Ramos (cell line): ENCODE measurements around the gene IGSF23.
"Not testable (repeated sequence)": the region's sequence is repeated elsewhere in the genome, so short reads cannot be mapped to it uniquely, and the experiment has no call there.

Experiments used
- in situ Hi-C: fragments of 300-500 bp; cut with MboI; formaldehyde crosslinking; loops from one replicate; pipeline ENCODE4 v1.14.3; 2022; ENCODE audit warnings: low sequenced_read_pairs; ENCODE audit not compliant: unreplicated experiment

IGSF23 gene

DNA sequence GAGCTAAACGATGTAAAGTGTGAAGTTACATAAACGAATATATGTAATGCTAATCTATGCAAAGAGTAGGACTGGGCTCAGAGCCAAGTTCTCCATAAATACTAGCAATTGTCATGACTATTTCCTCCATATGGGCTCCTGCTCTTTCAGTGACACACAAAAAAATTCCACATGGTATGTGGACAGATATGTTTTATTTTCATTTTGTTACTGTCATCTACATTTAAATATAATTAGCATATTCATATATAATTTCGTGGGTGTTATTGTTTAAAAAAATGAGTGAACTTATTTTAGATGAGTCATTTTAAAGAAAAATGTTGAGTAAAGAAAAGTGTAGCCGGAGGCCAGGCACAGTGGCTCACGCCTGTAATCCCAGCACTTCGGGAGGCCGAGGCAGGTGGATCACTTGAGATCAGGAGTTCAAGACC lies 5.0 kb upstream of the IGSF23 start:
- in situ Hi-C loops = no loop called here

DNA sequence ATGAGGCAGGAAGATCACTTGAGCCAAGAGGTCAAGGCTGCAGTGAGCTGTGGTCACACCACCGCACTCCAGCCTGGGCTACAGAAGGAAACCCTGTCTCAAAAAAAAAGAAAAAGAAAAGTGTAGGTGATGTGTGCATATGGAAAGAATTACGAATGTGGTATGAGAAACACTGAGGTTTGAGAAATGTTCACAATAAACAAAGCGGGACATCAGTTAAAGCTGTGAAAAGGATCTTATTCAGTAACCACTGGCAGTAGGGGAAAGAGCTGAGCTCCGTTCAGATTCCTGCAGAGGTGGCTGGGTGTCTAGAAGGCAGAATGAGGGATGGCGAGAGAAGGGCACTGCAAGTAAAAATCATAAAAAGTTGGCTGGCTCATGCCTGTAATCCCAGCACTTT lies 4.1 kb upstream of the IGSF23 start:
- in situ Hi-C loops = no loop called here

- in situ Hi-C loops = not testable (repeated sequence)
Observed at GRCh38 chr19:44610497-44610896, 2.9 kb upstream of the IGSF23 start.

DNA sequence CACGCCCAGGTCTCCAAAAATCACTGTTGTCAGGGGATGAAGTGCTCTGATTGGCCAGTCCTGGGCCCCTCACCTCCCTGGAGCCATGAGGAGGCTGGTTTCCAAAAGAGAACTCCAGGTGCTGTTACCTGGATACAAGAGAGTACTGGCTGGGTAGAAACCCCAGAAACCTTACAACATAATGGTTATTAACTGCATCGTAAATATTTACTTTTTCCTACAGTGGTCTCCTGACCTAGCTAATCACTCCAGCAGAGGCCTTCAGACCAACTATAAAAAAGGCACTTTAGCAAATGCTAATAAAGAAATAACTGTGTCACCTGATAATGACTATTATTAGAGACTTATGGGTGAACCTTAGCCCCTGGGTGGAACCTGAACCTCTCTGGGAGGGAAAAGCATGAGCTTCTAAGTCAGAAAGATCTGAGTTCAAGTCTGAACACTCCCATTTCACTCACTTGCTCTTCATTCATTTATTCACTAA lies 1.5 kb upstream of the IGSF23 start:
- in situ Hi-C loops = no loop called here

GRCh38 chr19:44614313-44614712 lies 950 bp downstream of the IGSF23 start:
- in situ Hi-C loops = no loop called here

DNA sequence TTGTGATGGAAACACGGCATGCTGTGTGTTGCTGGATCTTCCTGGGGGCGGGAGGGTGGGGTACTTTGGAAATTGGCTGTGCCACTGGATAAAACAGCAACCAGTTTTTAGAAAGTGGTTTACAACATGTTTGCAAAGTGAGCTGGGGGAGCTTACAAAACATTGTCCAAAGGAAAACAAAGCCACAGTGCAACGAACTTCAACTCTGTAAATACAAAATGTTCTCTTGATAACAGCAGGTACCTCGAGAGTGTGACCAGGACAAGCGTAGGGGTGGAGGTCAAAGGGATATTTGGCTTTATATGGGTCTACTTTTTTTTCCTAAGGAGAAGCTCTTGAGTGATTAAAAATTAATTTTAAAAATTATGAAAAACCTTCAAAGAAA lies 2.5 kb downstream of the IGSF23 start:
- in situ Hi-C loops = no loop called here

DNA sequence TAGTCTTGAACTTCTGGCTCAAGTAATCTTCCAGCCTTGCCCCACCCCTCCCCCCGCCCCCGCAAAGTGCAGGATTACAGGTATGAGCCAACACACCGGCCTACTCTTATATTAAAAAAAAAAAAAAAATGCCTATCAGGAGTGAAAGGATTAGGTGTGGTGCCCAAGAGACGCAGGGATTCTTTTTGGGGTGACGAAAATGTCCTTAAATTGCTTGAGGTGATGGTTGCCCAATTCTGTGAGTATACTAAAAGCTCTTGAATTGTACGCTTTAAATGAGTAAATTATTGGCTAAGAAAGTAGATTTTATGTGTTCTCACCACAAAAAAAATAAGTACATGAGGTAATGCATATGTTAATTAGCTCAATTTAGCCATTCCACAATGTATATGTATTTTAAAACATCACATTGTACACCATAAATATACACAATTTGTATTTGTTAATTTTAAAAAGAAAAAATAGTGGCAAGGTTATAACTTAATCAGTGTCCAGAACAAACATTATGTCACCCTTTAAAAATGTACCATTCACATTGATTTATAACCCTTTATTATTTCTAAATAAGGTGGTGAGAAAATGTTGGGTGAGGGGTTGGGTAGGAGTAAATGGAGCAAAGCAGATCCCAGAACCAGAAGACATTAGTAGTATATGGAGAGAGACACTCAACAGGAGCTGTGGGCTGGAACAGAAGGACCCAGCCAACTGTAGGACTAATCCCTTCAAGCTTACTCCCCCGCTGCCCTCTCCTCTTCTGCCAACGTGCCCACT lies 3.9 kb downstream of the IGSF23 start:
- in situ Hi-C loops = no loop called here

GRCh38 chr19:44618640-44619357 lies 5.4 kb downstream of the IGSF23 start:
- in situ Hi-C loops = no loop called here

DNA sequence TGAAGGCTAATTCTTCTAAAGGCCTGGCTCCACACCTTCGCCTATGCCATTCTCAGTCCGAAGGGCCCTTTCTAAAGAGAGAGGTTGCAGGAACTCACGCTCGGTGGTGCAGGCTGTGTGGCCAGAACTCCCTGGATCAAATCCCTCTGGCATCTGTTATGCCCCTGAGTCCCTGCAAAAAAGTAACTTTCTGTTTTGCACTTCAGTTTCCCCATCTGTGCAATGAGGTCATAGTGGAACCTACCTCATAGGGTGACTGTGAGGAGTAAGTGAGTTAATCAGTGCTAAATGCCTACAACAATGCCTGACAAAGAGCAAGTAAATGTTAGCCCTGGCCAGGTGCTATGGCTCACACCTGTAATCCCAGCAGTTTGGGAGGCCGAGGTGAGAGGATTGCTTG lies 7.3 kb downstream of the IGSF23 start:
- in situ Hi-C loops = no loop called here

GRCh38 chr19:44621367-44621766 lies 8.0 kb downstream of the IGSF23 start:
- in situ Hi-C loops = no loop called here

DNA sequence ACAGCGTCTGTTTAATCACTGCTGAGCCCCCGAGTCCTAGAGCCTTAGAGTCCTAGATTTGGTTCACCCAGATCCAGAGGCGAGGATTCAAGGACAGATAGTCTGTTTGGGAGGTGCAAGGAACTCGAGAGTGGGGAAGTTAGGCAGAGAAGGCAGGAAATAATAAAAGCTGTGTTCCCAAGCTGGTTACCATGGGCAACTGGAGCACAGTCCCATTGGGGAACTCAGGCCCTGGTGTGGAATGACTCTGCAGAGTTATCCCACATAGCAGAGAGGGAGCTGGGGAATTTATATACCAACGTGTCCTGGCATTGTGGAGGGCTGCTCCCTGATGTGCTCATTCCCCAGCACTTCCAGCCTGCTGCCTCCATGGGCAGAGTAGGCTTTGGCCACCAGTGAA lies 9.7 kb downstream of the IGSF23 start:
- in situ Hi-C loops = no loop called here

- in situ Hi-C loops = no loop called here
Observed at GRCh38 chr19:44623626-44624025, 10.3 kb downstream of the IGSF23 start.

DNA sequence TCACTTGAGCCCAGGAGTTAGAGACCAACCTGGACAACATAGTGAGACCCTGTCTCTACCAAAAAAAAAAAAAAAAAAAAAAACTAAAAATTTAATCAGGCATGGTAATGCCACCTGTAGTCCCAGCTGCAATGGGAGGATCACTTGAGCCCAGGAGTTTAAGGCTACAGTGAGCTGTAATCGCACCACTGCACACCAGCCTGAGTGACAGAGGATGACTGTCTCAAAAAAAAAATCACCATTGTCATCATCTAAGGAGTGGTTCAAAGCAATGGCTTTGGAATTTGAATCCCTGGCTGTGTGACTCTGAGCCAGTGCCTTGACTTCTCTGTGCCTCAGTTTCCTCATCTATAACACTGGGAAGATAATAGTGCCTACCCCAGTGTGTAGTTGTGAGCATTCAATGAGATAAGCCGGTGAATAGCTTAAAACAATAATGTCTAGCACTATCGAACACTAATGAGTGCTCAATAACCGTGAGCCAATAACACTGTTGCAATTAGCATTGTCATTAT lies 11.5 kb downstream of the IGSF23 start:
- in situ Hi-C loops = no loop called here

- in situ Hi-C loops = not testable (repeated sequence)
Observed at GRCh38 chr19:44625637-44626036, 12.3 kb downstream of the IGSF23 start.

- in situ Hi-C loops = no loop called here
Observed at GRCh38 chr19:44626048-44626624, 12.8 kb downstream of the IGSF23 start.

DNA sequence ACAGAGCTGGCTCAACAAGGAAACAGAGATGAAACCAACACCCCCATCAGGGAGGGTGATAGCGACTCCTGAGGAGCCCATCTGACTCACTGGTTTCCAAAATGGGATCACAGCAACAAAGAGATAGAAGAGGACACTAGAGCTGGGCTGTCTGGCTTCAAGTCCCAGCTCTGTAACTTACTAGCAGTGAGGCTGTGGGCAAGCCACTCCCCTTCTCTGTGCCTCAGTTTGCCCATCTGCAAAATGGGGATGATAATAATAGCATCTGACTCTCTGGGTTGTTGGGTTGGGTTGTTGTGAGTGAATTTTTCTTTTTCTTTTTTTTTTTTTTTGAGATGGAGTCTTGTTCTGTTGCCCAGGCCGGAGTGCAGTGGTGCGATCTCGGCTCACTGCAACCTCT lies 14.3 kb downstream of the IGSF23 start:
- in situ Hi-C loops = no loop called here

- in situ Hi-C loops = no loop called here
Observed at GRCh38 chr19:44628793-44629192, 15.4 kb downstream of the IGSF23 start.

- in situ Hi-C loops = not testable (repeated sequence)
Observed at GRCh38 chr19:44631611-44632010, 18.2 kb downstream of the IGSF23 start.

DNA sequence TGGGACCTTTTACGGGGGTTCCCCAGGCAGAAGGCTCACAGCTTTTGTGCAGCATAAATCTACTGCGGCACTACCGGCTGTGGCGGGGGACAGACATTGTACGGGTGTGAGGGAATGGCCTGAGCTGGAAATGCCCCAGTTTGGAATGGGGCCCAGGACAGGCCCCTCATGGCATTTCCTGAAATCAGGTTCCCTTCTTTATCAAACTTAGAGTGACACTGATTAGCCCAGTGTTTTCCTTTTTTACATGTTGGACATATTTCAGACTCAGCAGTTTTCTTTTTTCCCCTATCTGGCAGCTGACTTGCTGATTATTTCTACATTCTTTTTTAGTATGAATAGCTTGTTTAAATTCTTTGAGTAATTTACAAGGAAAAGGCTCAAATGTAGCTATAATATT lies 20.7 kb downstream of the IGSF23 start:
- in situ Hi-C loops = not testable (repeated sequence)

GRCh38 chr19:44634785-44635184 lies 21.4 kb downstream of the IGSF23 start:
- in situ Hi-C loops = no loop called here
